Choroid plexus epithelial cell (primary cell): Measurements from ENCODE around the gene GTF2F2.

ENCODE experiments used
- DNase-seq: peaks from one replicate; pipeline ENCODE4 v3.0.0-alpha.2; 2010; ENCODE audit warnings: low read depth
- H3K4me3 ChIP-seq: 2 replicates; pipeline ENCODE4 v1.5.1; 2011; ENCODE audit warnings: low read depth, mild to moderate bottlenecking, control low read depth, low read length, moderate library complexity
- CTCF ChIP-seq: conservative IDR thresholded peaks from 2 replicates; pipeline ENCODE4 v1.5.1; 2011; ENCODE audit warnings: low read depth, mild to moderate bottlenecking, control low read depth, inconsistent platforms, low read length, moderate library complexity

Gene GTF2F2

GRCh38 chr13:45092663-45093062 lies 27.6 kb upstream of the GTF2F2 start:
- H3K4me3 ChIP-seq: no peak overlapping the region
- TF ChIP-seq CTCF: no peak
- no peak for DNase-seq

DNA sequence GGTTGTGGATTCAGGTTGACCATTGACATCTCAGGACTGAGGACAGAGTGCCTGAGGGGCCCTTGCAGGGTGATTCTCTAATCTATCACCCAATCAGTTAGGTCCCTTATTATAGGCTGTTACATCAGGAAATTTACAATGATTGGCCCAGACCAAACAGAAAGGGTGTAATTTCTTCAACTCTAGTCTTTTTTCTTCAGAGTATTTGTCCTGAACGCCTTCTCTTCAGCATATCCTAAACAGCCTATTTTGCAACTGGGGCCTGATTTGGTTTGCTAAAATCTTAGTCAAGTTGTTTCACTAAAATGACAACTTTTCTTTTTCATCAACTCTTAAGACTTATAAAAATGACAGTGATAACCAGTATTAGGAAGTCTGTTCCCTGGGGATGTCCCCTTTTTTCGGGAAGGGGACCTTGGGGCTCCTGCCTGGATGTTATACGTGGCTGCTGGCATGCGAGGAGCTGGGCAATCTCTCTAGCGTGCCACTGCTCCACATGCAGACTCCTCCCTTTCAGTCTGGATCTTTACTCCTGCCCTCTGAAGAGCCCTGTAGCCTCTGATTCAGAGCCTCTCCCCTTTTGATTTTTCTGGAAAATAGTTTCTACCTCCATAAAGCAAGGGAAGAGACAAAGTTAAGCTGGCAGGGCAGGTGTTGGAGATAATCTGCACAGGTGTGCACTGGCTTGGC lies 19.6 kb upstream of the GTF2F2 start:
- no peak for DNase-seq
- no peak overlapping the region for H3K4me3 ChIP-seq
- TF ChIP-seq CTCF: no peak

DNA sequence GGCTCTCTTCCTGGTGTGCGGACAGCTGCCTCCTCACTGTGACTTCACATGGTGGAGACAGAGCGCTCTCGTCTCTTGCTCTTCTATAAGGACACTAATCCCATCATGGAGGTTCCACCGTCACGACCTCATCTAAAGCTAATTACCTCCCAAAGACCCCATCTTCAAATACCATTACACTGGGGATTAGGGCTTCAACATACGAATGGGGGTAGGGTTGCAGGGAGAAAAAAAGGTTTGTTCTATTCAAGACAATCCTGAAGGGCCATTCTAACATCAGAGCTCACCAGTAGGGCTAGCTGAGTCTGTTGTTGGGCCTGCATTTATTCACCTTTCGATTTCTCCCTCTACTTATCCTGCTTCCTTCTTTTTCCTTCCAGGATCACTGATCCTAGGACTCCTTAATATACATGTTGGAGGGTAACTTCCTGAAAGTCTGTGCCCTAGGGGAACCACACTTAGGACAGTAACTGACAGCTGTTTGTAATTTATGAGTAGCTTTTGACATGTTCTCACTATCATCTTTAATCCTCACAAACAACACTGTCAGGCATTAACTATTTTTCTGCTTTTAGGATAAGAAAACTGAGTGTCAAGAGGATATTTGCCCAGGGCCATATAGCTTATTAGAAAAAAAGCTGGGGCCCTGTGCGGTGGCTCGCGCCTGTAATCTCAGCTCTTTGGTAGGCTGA lies 18.8 kb upstream of the GTF2F2 start:
- H3K4me3 ChIP-seq: no peak overlapping the region
- no peak for DNase-seq
- no peak for TF ChIP-seq CTCF

GRCh38 chr13:45102136-45102507 lies 18.2 kb upstream of the GTF2F2 start:
- DNase-seq: no peak
- TF ChIP-seq CTCF: no peak
- H3K4me3 ChIP-seq: no peak overlapping the region

- no peak for TF ChIP-seq CTCF
- no peak for DNase-seq
- no peak overlapping the region for H3K4me3 ChIP-seq
Observed at GRCh38 chr13:45103449-45103848, 16.9 kb upstream of the GTF2F2 start.

- TF ChIP-seq CTCF: no peak
- no peak for DNase-seq
Observed at GRCh38 chr13:45104261-45104660, 16.0 kb upstream of the GTF2F2 start.

GRCh38 chr13:45105895-45106294 lies 14.4 kb upstream of the GTF2F2 start:
- no peak overlapping the region for H3K4me3 ChIP-seq
- TF ChIP-seq CTCF: no peak
- DNase-seq: peak; percentile 56

More at GRCh38 chr13:45104261-45104660, 16.0 kb upstream of the GTF2F2 start:
- no peak overlapping the region for H3K4me3 ChIP-seq
